CD4-positive, alpha-beta T cell (primary cell): Measurements from ENCODE around the gene MTRR. TPM values are rescaled to one million over a fixed set of nuclear protein-coding genes. Genes with fewer than 3 reads are reported as not detected.

Source experiments
- ATAC-seq: fragments of 200-7000 bp; cut with Tn5 transposase; one replicate; pipeline ENCODE4 v1.10.0; 2022; ENCODE audit warnings: mild to moderate bottlenecking; ENCODE audit not compliant: poor library complexity
- CTCF ChIA-PET: fragments of 350-600 bp; sonication (Branson Sonifier 250); formaldehyde crosslinking; loops from one replicate; lab custom pipeline; 2021; ENCODE audit warnings: antibody characterized with exemption, inconsistent platforms; lab: Charles Lee
- POLR2A ChIA-PET: fragments of 350-600 bp; sonication (Branson Sonifier 250); formaldehyde crosslinking; loops from one replicate; lab custom pipeline; 2021; ENCODE audit warnings: antibody characterized with exemption, inconsistent platforms; lab: Charles Lee
- DNase-seq, 14 experiments: peaks; one replicate each; pipeline ENCODE4 v3.0.0-alpha.2; 2013 to 2020; ENCODE audit warnings: mixed read lengths in 2 of 14
- H3K27ac ChIP-seq, 2 donors: one replicate each; pipeline versions ENCODE4 v1.5.1 to v1.7.0; 2013; ENCODE audit warnings: low read length in 2 of 2, low read depth in 1 of 2, mild to moderate bottlenecking in 1 of 2
- H3K27me3 ChIP-seq, 2 experiments: 1 replicate in 1 of 2; 2 replicates in 1 of 2; pipeline versions ENCODE4 v1.6.1 to v1.7.0; 2013; ENCODE audit warnings: low read length in 2 of 2, control low read depth in 1 of 2, mild to moderate bottlenecking in 1 of 2, moderate library complexity in 1 of 2; ENCODE audit not compliant: insufficient read depth in 2 of 2, control insufficient read depth in 1 of 2
- H3K36me3 ChIP-seq: one replicate; pipeline ENCODE4 v1.6.1; 2013; ENCODE audit warnings: low read length, control low read depth; ENCODE audit not compliant: insufficient read depth
- H3K4me1 ChIP-seq: one replicate; pipeline ENCODE4 v1.6.1; 2013; ENCODE audit warnings: low read length, control low read depth; ENCODE audit not compliant: insufficient read depth
- H3K4me3 ChIP-seq: one replicate; pipeline ENCODE4 v1.5.1; 2013; ENCODE audit warnings: mild to moderate bottlenecking, low read length, moderate library complexity
- H3K9me3 ChIP-seq, 2 experiments: 1 replicate in 1 of 2; 2 replicates in 1 of 2; pipeline versions ENCODE4 v1.6.1 to v1.7.0; 2013; ENCODE audit warnings: low read length in 2 of 2, mild to moderate bottlenecking in 2 of 2, control low read depth in 1 of 2, moderate library complexity in 1 of 2; ENCODE audit not compliant: control insufficient read depth in 1 of 2, insufficient read depth in 1 of 2
- H3K27ac Mint-ChIP-seq: one replicate; pipeline ENCODE4 v1.8.0; 2020; ENCODE audit warnings: mixed read lengths
- H3K27me3 Mint-ChIP-seq: one replicate; pipeline ENCODE4 v1.8.0; 2021; ENCODE audit warnings: mixed read lengths
- H3K36me3 Mint-ChIP-seq: one replicate; pipeline ENCODE4 v1.8.0; 2021; ENCODE audit warnings: low read depth, mixed read lengths
- H3K4me1 Mint-ChIP-seq: one replicate; pipeline ENCODE4 v1.8.0; 2021; ENCODE audit warnings: low read depth, mixed read lengths
- H3K4me3 Mint-ChIP-seq: one replicate; pipeline ENCODE4 v1.8.0; 2020; ENCODE audit warnings: mild to moderate bottlenecking, mixed read lengths
- H3K9me3 Mint-ChIP-seq: one replicate; pipeline ENCODE4 v1.8.0; 2020; ENCODE audit warnings: mixed read lengths
- intact Hi-C, 2 experiments: fragments of 100-400 bp; cut with DNase I in 1 of 2; cut with micrococcal nuclease in 1 of 2; formaldehyde crosslinking; loops; one replicate each; pipeline versions ENCODE4 v1.15.1 to v1.9.0; 2023 to 2025; cut with DNase I, micrococcal nuclease
- total RNA-seq, 174 experiments: library from RNA in 2 of 174; stranded (reverse) in 2 of 174; gene quantifications; one replicate each; pipeline ENCODE4 v1.2.3 and lab custom pipeline; 2021 to 2026
- TF ChIP-seq, protein P1 (sequence below): fragments of 200-600 bp; IDR thresholded peaks from one replicate; pipeline ENCODE4 v1.8.0; 2022; ENCODE audit warnings: antibody characterized with exemption, mild to moderate bottlenecking

MTRR gene
- total RNA-seq, 2 experiments from 2014 or later = 74.6 to 77.5 TPM

DNA sequence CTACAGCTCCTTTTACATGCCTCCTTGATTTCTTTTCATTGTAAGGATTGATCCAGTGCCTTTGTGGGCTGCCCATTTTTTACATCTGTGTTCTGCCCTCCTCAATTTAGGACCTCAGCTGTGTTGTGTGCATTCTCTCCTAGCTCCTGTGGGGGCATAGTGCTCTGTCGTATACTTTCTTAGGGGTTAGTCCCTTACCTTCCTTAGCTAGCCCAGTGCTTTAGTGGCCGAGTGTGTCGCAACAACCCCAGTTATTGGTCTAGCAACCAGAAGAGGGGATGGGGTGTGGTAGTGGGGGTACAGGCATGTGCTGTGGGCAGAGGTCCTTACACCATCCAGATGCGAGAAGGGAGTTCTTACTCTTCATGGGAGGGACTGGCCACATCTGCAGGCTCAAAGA, 12.1 kb downstream of the MTRR start:
- ChIA-PET CTCF (no interaction called here), POLR2A (no interaction called here)
- TF ChIP-seq, protein P1, sequence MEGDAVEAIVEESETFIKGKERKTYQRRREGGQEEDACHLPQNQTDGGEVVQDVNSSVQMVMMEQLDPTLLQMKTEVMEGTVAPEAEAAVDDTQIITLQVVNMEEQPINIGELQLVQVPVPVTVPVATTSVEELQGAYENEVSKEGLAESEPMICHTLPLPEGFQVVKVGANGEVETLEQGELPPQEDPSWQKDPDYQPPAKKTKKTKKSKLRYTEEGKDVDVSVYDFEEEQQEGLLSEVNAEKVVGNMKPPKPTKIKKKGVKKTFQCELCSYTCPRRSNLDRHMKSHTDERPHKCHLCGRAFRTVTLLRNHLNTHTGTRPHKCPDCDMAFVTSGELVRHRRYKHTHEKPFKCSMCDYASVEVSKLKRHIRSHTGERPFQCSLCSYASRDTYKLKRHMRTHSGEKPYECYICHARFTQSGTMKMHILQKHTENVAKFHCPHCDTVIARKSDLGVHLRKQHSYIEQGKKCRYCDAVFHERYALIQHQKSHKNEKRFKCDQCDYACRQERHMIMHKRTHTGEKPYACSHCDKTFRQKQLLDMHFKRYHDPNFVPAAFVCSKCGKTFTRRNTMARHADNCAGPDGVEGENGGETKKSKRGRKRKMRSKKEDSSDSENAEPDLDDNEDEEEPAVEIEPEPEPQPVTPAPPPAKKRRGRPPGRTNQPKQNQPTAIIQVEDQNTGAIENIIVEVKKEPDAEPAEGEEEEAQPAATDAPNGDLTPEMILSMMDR = no peak
- H3K4me3 Mint-ChIP-seq = no peak overlapping the region
- no peak overlapping the region for H3K27ac ChIP-seq
- H3K36me3 Mint-ChIP-seq = peaks cover 99% of the 10 kb centered on the region
- H3K36me3 ChIP-seq = peaks cover 97% of the 10 kb centered on the region
- no peaks in the 10 kb centered on the region for H3K9me3 ChIP-seq
- peak overlapping the region; percentile 52 for H3K27ac Mint-ChIP-seq
- no peaks in the 10 kb centered on the region for H3K27me3 Mint-ChIP-seq
- peaks cover 11% of the 10 kb centered on the region for H3K4me1 ChIP-seq
- no peak for ATAC-seq
- intact Hi-C loops = no loop called here
- no peaks in the 10 kb centered on the region for H3K9me3 Mint-ChIP-seq
- peaks cover 51% of the 10 kb centered on the region for H3K4me1 Mint-ChIP-seq
- no peak for DNase-seq
- H3K4me3 ChIP-seq = no peak overlapping the region
- H3K27me3 ChIP-seq = no peaks in the 10 kb centered on the region

DNA sequence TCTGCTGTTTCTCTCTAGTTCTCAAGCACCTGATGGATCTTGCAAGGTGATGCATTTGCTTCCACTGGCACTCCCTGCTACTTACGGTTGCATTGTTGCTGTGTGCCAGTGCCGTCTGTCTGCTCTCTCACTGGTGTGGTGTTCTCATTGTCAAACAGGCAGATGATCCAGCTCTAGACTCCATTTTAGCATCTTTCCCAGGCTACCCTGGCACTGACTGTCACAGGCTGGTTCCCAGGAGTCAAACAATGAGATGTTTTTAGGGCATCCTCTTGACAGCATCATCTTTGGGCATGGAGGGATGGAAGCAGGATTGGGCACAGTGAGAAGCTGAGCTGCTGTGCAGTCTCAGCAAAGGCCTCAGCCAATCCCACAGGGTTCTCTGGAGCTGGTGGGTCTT, 12.9 kb downstream of the MTRR start:
- POLR2A ChIA-PET = no interaction called here
- TF ChIP-seq, protein P1 = no peak
- H3K36me3 ChIP-seq = peaks cover 97% of the 10 kb centered on the region

DNA sequence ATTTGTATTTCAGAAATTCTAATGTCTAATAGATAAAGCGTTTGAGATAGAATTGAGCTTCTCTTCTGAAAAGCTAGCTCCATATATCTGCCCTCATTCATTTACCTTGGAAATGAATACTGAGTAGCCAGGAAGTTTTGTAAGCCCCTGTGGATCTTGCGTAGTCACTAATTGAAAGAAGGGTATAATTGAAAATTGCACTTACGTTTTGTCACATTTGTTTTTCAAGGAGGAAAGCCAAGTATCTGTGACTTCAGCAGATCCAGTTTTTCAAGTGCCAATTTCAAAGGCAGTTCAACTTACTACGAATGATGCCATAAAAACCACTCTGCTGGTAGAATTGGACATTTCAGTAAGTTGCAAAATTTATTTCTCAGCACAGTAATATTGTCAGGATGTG, 14.0 kb downstream of the MTRR start:
- ChIA-PET CTCF (no interaction called here), POLR2A (no interaction called here)
- Histone ChIP-seq H3K9me3 (no peaks in the 10 kb centered on the region), H3K4me1 (peaks cover 5% of the 10 kb centered on the region), H3K4me3 (no peak overlapping the region), H3K27me3 (no peaks in the 10 kb centered on the region), H3K27ac (no peak overlapping the region), H3K36me3 (peaks cover 88% of the 10 kb centered on the region)
- Mint-ChIP-seq H3K4me1 (peaks cover 40% of the 10 kb centered on the region), H3K36me3 (peaks cover 99% of the 10 kb centered on the region), H3K4me3 (no peak overlapping the region), H3K9me3 (no peaks in the 10 kb centered on the region), H3K27me3 (no peaks in the 10 kb centered on the region), H3K27ac (peak overlapping the region; percentile 27)
- TF ChIP-seq, protein P1 = no peak
- DNase-seq = no peak
- intact Hi-C loops = no loop called here
- no peak for ATAC-seq

More for the DNA sequence above, 12.9 kb downstream of the MTRR start:
- H3K4me3 Mint-ChIP-seq = no peak overlapping the region
- H3K36me3 Mint-ChIP-seq = peaks cover 99% of the 10 kb centered on the region
- H3K4me1 ChIP-seq = peaks cover 9% of the 10 kb centered on the region
- H3K9me3 Mint-ChIP-seq = no peaks in the 10 kb centered on the region
- H3K27ac Mint-ChIP-seq = no peak overlapping the region
- H3K4me1 Mint-ChIP-seq = peaks cover 44% of the 10 kb centered on the region
- no peak overlapping the region for H3K4me3 ChIP-seq
- no peaks in the 10 kb centered on the region for H3K27me3 Mint-ChIP-seq
- H3K9me3 ChIP-seq = no peaks in the 10 kb centered on the region
- DNase-seq = no peak
- no peak overlapping the region for H3K27ac ChIP-seq
- H3K27me3 ChIP-seq = no peaks in the 10 kb centered on the region
- ATAC-seq = no peak
- CTCF ChIA-PET = no interaction called here
- intact Hi-C loops = no loop called here
